HepG2 (cell line): ENCODE data around the gene MYBL2. TPM values are rescaled to one million over a fixed set of nuclear protein-coding genes. Genes with fewer than 3 reads are reported as not detected.

Experiments
- ATAC-seq: fragments of 200-7000 bp; cut with Tn5 transposase; 3 replicates; pipeline ENCODE4 v1.9.1; 2020; ENCODE audit warnings: mild to moderate bottlenecking, moderate library complexity
- BruUV-seq: library from RNA; stranded (reverse); fragments of 400-500 nt; replicated peaks from 2 replicates; lab custom pipeline; 2021; lab: Mats Ljungman, UMichigan
- CTCF ChIA-PET: fragments of 300-600 bp; formaldehyde crosslinking; extraction: SDS; loops from one replicate; lab custom pipeline; 2021; ENCODE audit warnings: low total read pairs, inconsistent platforms, low intra/inter-chr PET ratio; lab: Yijun Ruan, JAX
- POLR2A ChIA-PET: fragments of 350-600 bp; sonication (Branson Sonifier 250); formaldehyde crosslinking; loops from one replicate; lab custom pipeline; 2020; ENCODE audit warnings: antibody characterized with exemption, inconsistent platforms; lab: Yijun Ruan, JAX
- DNase-seq: peaks from one replicate; pipeline ENCODE4 v3.0.0-alpha.2; 2015; ENCODE audit warnings: low spot score
- FAIRE-seq: peaks from 3 replicates; lab custom pipeline; 2011; peaks lifted over from hg19 to GRCh38; lab: Jason Lieb, UNC
- H2AFZ ChIP-seq: one replicate; pipeline ENCODE4 v1.6.1; 2011; ENCODE audit warnings: low read length, inconsistent platforms
- H3K27ac ChIP-seq: fragments of 300-600 bp; 3 replicates; pipeline ENCODE4 v1.8.0; 2011; ENCODE audit warnings: mixed run types, mild to moderate bottlenecking, mixed read lengths, low read length, inconsistent platforms; ENCODE audit not compliant: insufficient read depth; ENCODE audit errors: extremely low read length
- H3K27me3 ChIP-seq, 2 experiments: fragments of 200-600 bp in 1 of 2; 2 replicates in 1 of 2; 3 replicates in 1 of 2; pipeline versions ENCODE4 v1.6.0 to v1.8.0; 2011; ENCODE audit warnings: low read length in 2 of 2, mild to moderate bottlenecking in 2 of 2, moderate library complexity in 2 of 2, inconsistent platforms in 1 of 2; ENCODE audit not compliant: insufficient read depth in 2 of 2, control insufficient read depth in 1 of 2
- H3K36me3 ChIP-seq, 2 experiments: fragments of 200-600 bp in 1 of 2; replicated peaks in 1 of 2; 2 replicates in 1 of 2; 3 replicates in 1 of 2; pipeline versions ENCODE4 v1.5.1 to v1.8.0; 2011; ENCODE audit warnings: low read length in 2 of 2, inconsistent platforms in 1 of 2; ENCODE audit not compliant: insufficient read depth in 2 of 2, control insufficient read depth in 1 of 2
- H3K4me1 ChIP-seq: 2 replicates; pipeline ENCODE4 v1.5.1; 2012; ENCODE audit warnings: low read length, inconsistent platforms; ENCODE audit not compliant: insufficient read depth
- H3K4me2 ChIP-seq: 2 replicates; pipeline ENCODE4 v1.6.0; 2011; ENCODE audit warnings: low read depth, low read length, inconsistent platforms
- H3K4me3 ChIP-seq, 3 experiments: fragments of 200-600 bp in 1 of 3; sonication (generic), shearing (Covaris generic) in 1 of 3; replicated peaks in 1 of 3; 2 replicates each; pipeline ENCODE4 v1.5.1; 2011 to 2016; ENCODE audit warnings: low read length in 3 of 3, inconsistent platforms in 2 of 3, low read depth in 2 of 3, mild to moderate bottlenecking in 2 of 3, control low read depth in 1 of 3, mixed read lengths in 1 of 3; ENCODE audit not compliant: insufficient read depth in 1 of 3
- H3K79me2 ChIP-seq: one replicate; pipeline ENCODE4 v1.6.1; 2011; ENCODE audit warnings: low read length, inconsistent platforms; ENCODE audit not compliant: insufficient read depth
- H3K9ac ChIP-seq: 2 replicates; pipeline ENCODE4 v1.6.0; 2011; ENCODE audit warnings: mild to moderate bottlenecking, low read depth, low read length, inconsistent platforms; ENCODE audit not compliant: insufficient read depth
- H3K9me3 ChIP-seq: 2 replicates; pipeline ENCODE4 v1.5.1; 2012; ENCODE audit warnings: mild to moderate bottlenecking, low read length
- H4K20me1 ChIP-seq: 2 replicates; pipeline ENCODE4 v1.6.0; 2011; ENCODE audit warnings: inconsistent platforms, mild to moderate bottlenecking, low read length, moderate library complexity; ENCODE audit not compliant: insufficient read depth
- FOXJ3 ChIP-seq: sonication (generic); formaldehyde crosslinking; IDR thresholded peaks from 2 replicates; pipeline ENCODE4 v1.4.0; 2020; ENCODE audit warnings: missing genetic modification reagents, mild to moderate bottlenecking, borderline replicate concordance
- HNF1A ChIP-seq, 2 experiments: sonication (generic) in 1 of 2; formaldehyde crosslinking in 1 of 2; IDR thresholded peaks; 2 replicates each; pipeline versions ENCODE4 v1.4.0 to v1.6.1; 2016 to 2020; ENCODE audit warnings: borderline replicate concordance in 1 of 2, low read depth in 1 of 2, mild to moderate bottlenecking in 1 of 2, missing genetic modification reagents in 1 of 2
- LCORL ChIP-seq, 2 experiments: fragments of 450-650 bp in 1 of 2; sonication (generic) in 1 of 2; formaldehyde crosslinking in 1 of 2; IDR thresholded peaks; 2 replicates each; pipeline versions ENCODE4 v1.5.0 to v1.6.1; 2017 to 2020; ENCODE audit warnings: antibody characterized with exemption in 1 of 2, missing genetic modification reagents in 1 of 2
- PHF21A ChIP-seq: sonication (generic); formaldehyde crosslinking; IDR thresholded peaks from 2 replicates; pipeline ENCODE4 v1.5.0; 2020; ENCODE audit warnings: mild to moderate bottlenecking, missing genetic modification reagents
- POLR2AphosphoS5 ChIP-seq: IDR thresholded peaks from 2 replicates; pipeline ENCODE4 v1.6.1; 2012; ENCODE audit warnings: low read depth, low read length
- ZBTB25 ChIP-seq: IDR thresholded peaks from 2 replicates; pipeline ENCODE4 v1.6.1; 2018; ENCODE audit warnings: missing genetic modification reagents
- ZNF501 ChIP-seq: sonication (generic); formaldehyde crosslinking; IDR thresholded peaks from 2 replicates; pipeline ENCODE4 v1.5.1; 2020; ENCODE audit warnings: mild to moderate bottlenecking, moderate library complexity, missing genetic modification reagents
- ZNF530 ChIP-seq: sonication (generic); formaldehyde crosslinking; IDR thresholded peaks from 2 replicates; pipeline ENCODE4 v1.5.0; 2020; ENCODE audit warnings: low read depth, mild to moderate bottlenecking, missing genetic modification reagents
- WGBS: methylation state at CpG from one replicate; pipeline ENCODE4 v1.1.6; 2017; ENCODE audit warnings: low lambda C conversion rate; 5-methylcytosine and 5-hydroxymethylcytosine counted together
- in situ Hi-C: cut with HindIII; loops from 2 replicates; pipeline ENCODE4 v1.10.0; 2017; ENCODE audit warnings: low pct_unique_long_range_greater_than_20kb; ENCODE audit not compliant: extremely low pct_ligation_motif_present
- intact Hi-C: fragments of 100-400 bp; cut with micrococcal nuclease; formaldehyde crosslinking; loops from one replicate; pipeline ENCODE4 v1.10.0; 2022; ENCODE audit not compliant: unreplicated experiment
- polyA plus RNA-seq, 8 experiments: library from polyadenylated mRNA; depleted of rRNA in 3 of 8; stranded (reverse) in 7 of 8; unstranded in 1 of 8; fragments of >200 nt; fragmentation: Illumina TruSeq in 4 of 8; extraction: Trizol in 4 of 8; gene quantifications; 2 replicates each; pipeline versions ENCODE4 v1.2.1 to v1.2.3, GENCODE V29; 2011 to 2016; ENCODE audit warnings: low read depth in 4 of 8, missing spikeins in 1 of 8, mixed read lengths in 1 of 8; ENCODE audit not compliant: insufficient read depth in 1 of 8
- total RNA-seq, 5 experiments: library from RNA; depleted of rRNA; stranded (reverse); fragments of >200 nt; fragmentation: Illumina TruSeq; extraction: Trizol; gene quantifications; 2 replicates each; pipeline ENCODE4 v1.2.3, GENCODE V29; 2016; ENCODE audit warnings: low read depth in 1 of 5

The MYBL2 gene
- total and polyA plus RNA-seq, 2 of the 13 experiments (the other 11 are each of a cell fraction or from before 2014, with no cell fraction given) = 11.9 to 66.2 TPM

GRCh38 chr20:43631598-43631997 is 35.3 kb upstream of the MYBL2 start:
- no TSS peak for BruUV-seq
- in situ Hi-C loops = no loop called here
- Histone ChIP-seq H3K4me1 (peaks cover 11% of the 10 kb centered on the region), H3K79me2 (no peaks in the 10 kb centered on the region), H2AFZ (no peak overlapping the region), H3K9ac (no peak overlapping the region), H3K27me3 (no peaks in the 10 kb centered on the region), H3K4me2 (no peak overlapping the region), H3K9me3 (no peaks in the 10 kb centered on the region), H3K27ac (no peak overlapping the region), H3K36me3 (peaks cover 1 to 26% of the 10 kb centered on the region in 2 experiments), H4K20me1 (no peaks in the 10 kb centered on the region), H3K4me3 (no peak overlapping the region)
- FAIRE-seq = peak; percentile 28
- no peak for DNase-seq
- ATAC-seq = no peak
- 95% methylated on average over 8 of the region's 8 CpGs for WGBS
- CTCF ChIA-PET = no interaction called here
- intact Hi-C loops = no loop called here
- POLR2A ChIA-PET = interaction anchor here (0.8 to 1.6 kb wide), 3 partner anchors 11 to 93 kb away, joined by 3 to 5 read pairs (median 3); no protein-coding TSS in a partner anchor
- TF ChIP-seq ZNF530 (CRISPR knock-in tag) = no peak

GRCh38 chr20:43636429-43636828 is 30.5 kb upstream of the MYBL2 start:
- BruUV-seq = no TSS peak
- no peaks in the 10 kb centered on the region for H3K27me3 ChIP-seq
- peak overlapping the region; percentile 10 for H3K4me2 ChIP-seq
- WGBS = 80% methylated on average over 2 of the region's 2 CpGs
- H3K27ac ChIP-seq = peak overlapping the region; percentile 1
- H3K79me2 ChIP-seq = no peaks in the 10 kb centered on the region
- H3K4me3 ChIP-seq = no peak overlapping the region
- DNase-seq (no peak), ATAC-seq (peak; percentile 68), FAIRE-seq (peak; percentile 48)
- in situ Hi-C loops = no loop called here
- H2AFZ ChIP-seq = peak overlapping the region; percentile 6
- intact Hi-C loops = no loop called here
- ChIA-PET CTCF (no interaction called here), POLR2A (interaction anchor here (1.3 to 1.8 kb wide), 2 partner anchors 16 to 46 kb away, joined by 6 to 9 read pairs; partner anchors contain the start of gene IFT52)
- H3K9ac ChIP-seq = no peak overlapping the region
- no peaks in the 10 kb centered on the region for H3K9me3 ChIP-seq
- peaks cover 10 to 41% of the 10 kb centered on the region in 2 experiments; a peak in 4 of 5 replicates for H3K36me3 ChIP-seq
- no peaks in the 10 kb centered on the region for H4K20me1 ChIP-seq
- peaks cover 17% of the 10 kb centered on the region for H3K4me1 ChIP-seq
- TF ChIP-seq POLR2AphosphoS5 (no peak), HNF1A (IDR thresholded peaks at IDR 0.05; ENCODE audit: low read depth) (peak; percentile 66), HNF1A (CRISPR knock-in tag; IDR thresholded peaks at IDR 0.05; ENCODE audit: borderline replicate concordance) (peak; percentile 48; the same call in 1 of the 2 replicates), PHF21A (peak; percentile 19; the same call in 1 of the 2 replicates), LCORL (IDR thresholded peaks at IDR 0.05) (no peak), LCORL (CRISPR knock-in tag; IDR thresholded peaks at IDR 0.05) (0 out of 2 replicates have a peak, but pooled peaks have one; percentile 22), ZBTB25 (CRISPR knock-in tag) (0 out of 2 replicates have a peak, but pooled peaks have one; percentile 40), ZNF501 (CRISPR knock-in tag) (no peak), FOXJ3 (CRISPR knock-in tag) (no peak)
